SK-N-SH treated with all-trans-retinoic acid at 6 μM for 48 hours (cell line): ENCODE data around the gene RAB27A.

ENCODE experiments used
- ATAC-seq: fragments of 200-7000 bp; cut with Tn5 transposase; 3 replicates; pipeline ENCODE4 v1.9.1; 2020; ENCODE audit warnings: mild to moderate bottlenecking, moderate library complexity
- ARNTL ChIP-seq: fragments of 450-650 bp; formaldehyde crosslinking; IDR thresholded peaks from 2 replicates; pipeline ENCODE4 v1.5.0; 2020; ENCODE audit warnings: low read depth, mild to moderate bottlenecking, moderate library complexity, borderline replicate concordance
- BACH2 ChIP-seq: fragments of 250-450 bp; sonication (Bioruptor Pico); IDR thresholded peaks from 2 replicates; pipeline ENCODE4 v1.9.0; 2021; ENCODE audit warnings: mild to moderate bottlenecking, borderline replicate concordance
- CSDC2 ChIP-seq: fragments of 250-450 bp; sonication (Bioruptor Pico); IDR thresholded peaks from 2 replicates; pipeline ENCODE4 v1.5.0; 2020; ENCODE audit warnings: mild to moderate bottlenecking, moderate library complexity
- GLIS3 ChIP-seq: fragments of 250-450 bp; sonication (Bioruptor Pico); IDR thresholded peaks from 2 replicates; pipeline ENCODE4 v1.5.0; 2020; ENCODE audit warnings: mild to moderate bottlenecking, moderate library complexity
- ISL1 ChIP-seq: fragments of 250-450 bp; sonication (Bioruptor Pico); IDR thresholded peaks from 2 replicates; pipeline ENCODE4 v2.1.2; 2022; ENCODE audit warnings: mild to moderate bottlenecking, moderate library complexity
- OSR1 ChIP-seq: fragments of 250-450 bp; sonication (Bioruptor Pico); IDR thresholded peaks from 2 replicates; pipeline ENCODE4 v1.8.0; 2022; ENCODE audit warnings: moderate library complexity, mild to moderate bottlenecking, inconsistent platforms
- PATZ1 ChIP-seq: fragments of 250-450 bp; sonication (Bioruptor Pico); IDR thresholded peaks from 2 replicates; pipeline ENCODE4 v1.8.0; 2020; ENCODE audit warnings: mild to moderate bottlenecking, moderate library complexity, borderline replicate concordance
- POU6F1 ChIP-seq: fragments of 250-450 bp; sonication (Bioruptor Pico); IDR thresholded peaks from 2 replicates; pipeline ENCODE4 v1.8.0; 2021; ENCODE audit warnings: low read depth, mild to moderate bottlenecking, moderate library complexity, borderline replicate concordance
- PPARA ChIP-seq: fragments of 250-450 bp; sonication (Bioruptor Pico); IDR thresholded peaks from 2 replicates; pipeline ENCODE4 v1.5.0; 2020; ENCODE audit warnings: mild to moderate bottlenecking, borderline replicate concordance
- RARB ChIP-seq: fragments of 250-450 bp; sonication (Bioruptor Pico); IDR thresholded peaks from 2 replicates; pipeline ENCODE4 v1.8.0; 2021; ENCODE audit warnings: mild to moderate bottlenecking, moderate library complexity
- SNAI2 ChIP-seq: fragments of 250-450 bp; sonication (Bioruptor Pico); IDR thresholded peaks from 2 replicates; pipeline ENCODE4 v1.5.0; 2020; ENCODE audit warnings: mild to moderate bottlenecking, moderate library complexity
- TCF4 ChIP-seq: fragments of 250-450 bp; sonication (Bioruptor Pico); IDR thresholded peaks from 2 replicates; pipeline ENCODE4 v1.8.0; 2021; ENCODE audit warnings: mild to moderate bottlenecking, moderate library complexity, borderline replicate concordance
- TSHZ2 ChIP-seq: fragments of 250-450 bp; sonication (Bioruptor Pico); IDR thresholded peaks from 2 replicates; pipeline ENCODE4 v1.5.0; 2020; ENCODE audit warnings: mild to moderate bottlenecking, moderate library complexity
- ZC3H10 ChIP-seq: fragments of 250-450 bp; sonication (Bioruptor Pico); IDR thresholded peaks from 2 replicates; pipeline ENCODE4 v1.5.1; 2021; ENCODE audit warnings: mild to moderate bottlenecking, moderate library complexity
- ZFP3 ChIP-seq: fragments of 250-450 bp; sonication (Bioruptor Pico); IDR thresholded peaks from 2 replicates; pipeline ENCODE4 v1.5.0; 2020; ENCODE audit warnings: mild to moderate bottlenecking, moderate library complexity
- ZFP30 ChIP-seq: fragments of 450-650 bp; formaldehyde crosslinking; IDR thresholded peaks from 2 replicates; pipeline ENCODE4 v1.5.0; 2022; ENCODE audit warnings: mild to moderate bottlenecking, moderate library complexity
- ZNF565 ChIP-seq: fragments of 450-650 bp; formaldehyde crosslinking; conservative IDR thresholded peaks from 2 replicates; pipeline ENCODE4 v1.5.0; 2020; ENCODE audit warnings: low read depth, mild to moderate bottlenecking, moderate library complexity
- ZNF70 ChIP-seq: fragments of 450-650 bp; formaldehyde crosslinking; IDR thresholded peaks from 2 replicates; pipeline ENCODE4 v1.5.0; 2020; ENCODE audit warnings: mild to moderate bottlenecking, moderate library complexity
- ZNF8 ChIP-seq: fragments of 450-650 bp; formaldehyde crosslinking; IDR thresholded peaks from 2 replicates; pipeline ENCODE4 v1.5.0; 2020; ENCODE audit warnings: mild to moderate bottlenecking, moderate library complexity

The RAB27A gene

GRCh38 chr15:55327387-55327786 lies 37.8 kb upstream of the RAB27A start:
- TF ChIP-seq ZNF565 (CRISPR knock-in tag), result no peak
- no peak for TF ChIP-seq ISL1
- TF ChIP-seq TCF4 (CRISPR knock-in tag), result no peak
- TF ChIP-seq, all 23 proteins: peak for 0
- ATAC-seq, result no peak

- ATAC-seq, result no peak
- TF ChIP-seq OSR1, result no peak
- no peak for TF ChIP-seq SNAI2 (CRISPR knock-in tag)
- no peak for TF ChIP-seq RARB (CRISPR knock-in tag)
Measured at GRCh38 chr15:55322467-55322866, 32.9 kb upstream of the RAB27A start.

- TF ChIP-seq ZNF70 (CRISPR knock-in tag) (no peak), ZFP3 (no peak), TSHZ2 (CRISPR knock-in tag) (no peak), PPARA (no peak), POU6F1 (CRISPR knock-in tag) (no peak)
- ATAC-seq, result no peak
Measured at GRCh38 chr15:55320963-55321362, 31.4 kb upstream of the RAB27A start.

GRCh38 chr15:55320238-55320550 lies 30.6 kb upstream of the RAB27A start:
- TF ChIP-seq BACH2 (CRISPR knock-in tag), result no peak
- no peak for TF ChIP-seq ZNF70 (CRISPR knock-in tag)
- no peak for TF ChIP-seq ZC3H10 (CRISPR knock-in tag)
- TF ChIP-seq CSDC2 (CRISPR knock-in tag), result no peak
- no peak for TF ChIP-seq ZFP30 (CRISPR knock-in tag)
- no peak for TF ChIP-seq TCF4 (CRISPR knock-in tag)
- no peak for TF ChIP-seq PATZ1 (CRISPR knock-in tag)
- no peak for TF ChIP-seq GLIS3 (CRISPR knock-in tag)
- TF ChIP-seq RARB (CRISPR knock-in tag), result no peak
- TF ChIP-seq PPARA, result no peak
- no peak for TF ChIP-seq POU6F1 (CRISPR knock-in tag)
- no peak for TF ChIP-seq ISL1
- TF ChIP-seq ZFP3, result no peak
- TF ChIP-seq ZNF565 (CRISPR knock-in tag), result no peak
- no peak for TF ChIP-seq SNAI2 (CRISPR knock-in tag)
- TF ChIP-seq TSHZ2 (CRISPR knock-in tag), result no peak
- TF ChIP-seq ARNTL, result no peak
- no peak for TF ChIP-seq ZNF8
- TF ChIP-seq, all 23 proteins: peak for 0
- ATAC-seq, result no peak
